ENCODE results near the gene CYYR1.

CYYR1 gene

DNA sequence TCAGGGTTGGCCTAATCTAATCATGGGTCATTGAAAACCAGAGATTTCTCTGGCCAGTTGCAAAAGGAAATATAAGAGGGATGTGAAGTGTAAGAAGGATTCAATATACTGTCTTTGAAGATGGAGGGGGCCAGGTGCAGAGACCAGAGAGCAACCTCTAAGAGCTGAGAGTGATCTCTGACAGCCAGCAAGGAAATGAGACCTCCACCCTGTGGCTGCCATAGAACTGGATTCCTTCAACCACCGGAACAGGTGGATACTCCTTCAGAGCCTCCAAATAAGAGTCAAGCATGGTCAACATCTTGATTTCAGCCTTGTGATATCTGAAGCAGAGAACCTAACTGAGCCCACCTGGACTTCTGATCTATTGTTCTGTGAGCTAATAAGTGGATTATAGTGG is 128.4 kb downstream of the CYYR1 start:
- TF ChIP-seq, protein P1, sequence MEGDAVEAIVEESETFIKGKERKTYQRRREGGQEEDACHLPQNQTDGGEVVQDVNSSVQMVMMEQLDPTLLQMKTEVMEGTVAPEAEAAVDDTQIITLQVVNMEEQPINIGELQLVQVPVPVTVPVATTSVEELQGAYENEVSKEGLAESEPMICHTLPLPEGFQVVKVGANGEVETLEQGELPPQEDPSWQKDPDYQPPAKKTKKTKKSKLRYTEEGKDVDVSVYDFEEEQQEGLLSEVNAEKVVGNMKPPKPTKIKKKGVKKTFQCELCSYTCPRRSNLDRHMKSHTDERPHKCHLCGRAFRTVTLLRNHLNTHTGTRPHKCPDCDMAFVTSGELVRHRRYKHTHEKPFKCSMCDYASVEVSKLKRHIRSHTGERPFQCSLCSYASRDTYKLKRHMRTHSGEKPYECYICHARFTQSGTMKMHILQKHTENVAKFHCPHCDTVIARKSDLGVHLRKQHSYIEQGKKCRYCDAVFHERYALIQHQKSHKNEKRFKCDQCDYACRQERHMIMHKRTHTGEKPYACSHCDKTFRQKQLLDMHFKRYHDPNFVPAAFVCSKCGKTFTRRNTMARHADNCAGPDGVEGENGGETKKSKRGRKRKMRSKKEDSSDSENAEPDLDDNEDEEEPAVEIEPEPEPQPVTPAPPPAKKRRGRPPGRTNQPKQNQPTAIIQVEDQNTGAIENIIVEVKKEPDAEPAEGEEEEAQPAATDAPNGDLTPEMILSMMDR (IDR thresholded peaks at IDR 0.05; ENCODE audit: borderline replicate concordance, insufficient read depth, low read depth, low read length), result no peak

GRCh38 chr21:26443867-26444266 is 129.2 kb downstream of the CYYR1 start:
- H3K4me3 ChIP-seq (ENCODE audit: low read depth, low read length), result no peak overlapping the region
- TF ChIP-seq, protein P1 (IDR thresholded peaks at IDR 0.05; ENCODE audit: borderline replicate concordance, insufficient read depth, low read depth, low read length), result no peak

More for the DNA sequence above, 128.4 kb downstream of the CYYR1 start:
- H3K4me3 ChIP-seq (ENCODE audit: low read depth, low read length), result no peak overlapping the region

DNA sequence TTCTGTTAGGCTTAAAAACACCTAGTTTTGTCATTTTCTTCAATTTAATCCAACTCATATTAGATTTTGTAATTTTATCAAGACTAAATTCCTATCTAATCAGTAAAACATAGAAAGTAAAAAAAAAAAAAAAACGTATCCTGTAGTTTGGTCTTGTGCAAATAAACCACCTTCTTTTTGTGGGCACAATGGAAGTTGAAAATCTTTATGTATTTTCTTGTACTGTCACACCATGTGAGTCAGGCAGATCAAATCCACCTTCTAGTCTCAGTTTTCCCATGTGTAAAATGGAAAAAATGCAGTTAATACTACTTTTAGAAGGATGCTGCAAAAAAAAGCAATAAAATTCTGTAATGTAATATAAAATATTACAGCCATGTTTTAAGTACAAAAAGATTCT is 129.8 kb downstream of the CYYR1 start:
- TF ChIP-seq, protein P1 (IDR thresholded peaks at IDR 0.05; ENCODE audit: borderline replicate concordance, insufficient read depth, low read depth, low read length), result no peak

GRCh38 chr21:26441149-26441548 is 131.9 kb downstream of the CYYR1 start:
- TF ChIP-seq, protein P1 (IDR thresholded peaks at IDR 0.05; ENCODE audit: borderline replicate concordance, insufficient read depth, low read depth, low read length), result no peak
- H3K4me3 ChIP-seq (ENCODE audit: low read depth, low read length), result no peak overlapping the region

More for the DNA sequence above, 129.8 kb downstream of the CYYR1 start:
- H3K4me3 ChIP-seq (ENCODE audit: low read depth, low read length), result no peak overlapping the region

DNA sequence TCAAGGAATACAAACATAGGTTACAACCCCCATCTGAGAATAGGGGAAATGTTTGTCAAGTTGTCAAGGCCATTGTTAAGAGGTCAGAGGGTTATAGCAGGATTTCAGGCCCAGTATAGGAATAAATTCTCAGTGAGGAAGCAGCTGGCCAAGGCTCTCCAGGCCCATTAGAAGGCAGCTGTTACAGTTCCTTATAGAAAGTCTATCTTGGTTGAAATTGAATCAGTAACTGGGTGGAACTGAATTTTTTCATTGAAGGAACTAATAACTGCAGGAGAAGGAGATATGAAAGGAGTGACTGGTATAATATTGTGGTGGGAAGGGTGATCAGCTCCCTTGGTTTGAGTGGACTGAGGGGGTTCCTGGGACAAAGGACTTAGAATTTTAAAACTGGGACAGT is 134.1 kb downstream of the CYYR1 start:
- H3K4me3 ChIP-seq (ENCODE audit: low read depth, low read length), result no peak overlapping the region
- TF ChIP-seq, protein P1 (IDR thresholded peaks at IDR 0.05; ENCODE audit: borderline replicate concordance, insufficient read depth, low read depth, low read length), result no peak

DNA sequence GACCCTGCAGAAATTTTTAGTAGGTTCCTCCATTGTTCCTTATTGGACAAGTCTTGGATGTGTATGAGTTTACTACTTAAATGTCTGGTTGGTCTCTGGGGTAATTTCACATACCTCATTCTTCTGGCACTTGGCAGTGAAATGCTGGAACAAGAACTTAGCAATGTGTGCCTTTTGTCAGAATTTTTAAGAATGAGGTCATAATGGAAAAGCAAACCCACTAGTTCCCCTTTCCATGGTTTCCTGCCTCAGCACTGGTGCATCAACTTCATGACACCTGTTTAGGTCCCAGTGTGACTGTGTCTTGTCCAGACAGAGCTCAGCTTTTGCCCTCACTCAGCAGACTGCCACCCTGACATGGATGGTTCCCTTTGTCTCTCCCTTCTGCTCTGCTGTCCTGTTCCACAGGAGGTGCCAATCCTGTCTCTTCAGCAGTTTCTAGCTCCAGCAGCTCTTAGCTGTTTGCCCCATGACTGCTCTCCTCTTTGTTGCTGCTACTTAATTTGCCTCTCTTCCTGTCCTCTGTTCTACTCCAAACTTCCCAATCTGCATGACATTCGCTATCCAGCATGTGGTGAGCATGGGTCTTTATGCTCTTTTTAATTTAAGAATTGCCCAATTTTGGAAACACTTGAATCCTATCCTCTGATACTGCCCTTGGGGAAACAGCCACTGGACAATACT is 135.6 kb downstream of the CYYR1 start:
- H3K4me3 ChIP-seq (ENCODE audit: low read depth, low read length), result no peak overlapping the region
- TF ChIP-seq, protein P1 (IDR thresholded peaks at IDR 0.05; ENCODE audit: borderline replicate concordance, insufficient read depth, low read depth, low read length), result no peak

DNA sequence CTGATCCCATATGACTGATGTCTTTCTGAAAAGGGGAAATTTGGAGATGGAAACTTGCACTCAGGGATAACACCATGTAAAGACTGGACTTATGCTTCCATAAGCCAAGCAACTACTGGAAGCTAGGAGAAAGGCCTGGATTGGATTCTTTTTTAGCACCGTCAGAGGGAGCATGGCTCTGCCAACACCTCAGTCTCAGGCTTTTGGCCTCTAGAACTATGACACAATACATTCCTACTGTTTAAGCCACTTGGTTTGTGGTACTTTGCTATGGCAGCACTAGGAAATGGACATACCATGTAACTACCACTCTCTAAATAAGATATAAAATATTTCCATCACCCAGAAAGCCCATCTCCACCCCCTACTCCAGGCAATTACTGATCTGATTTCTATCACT is 139.7 kb downstream of the CYYR1 start:
- TF ChIP-seq, protein P1 (IDR thresholded peaks at IDR 0.05; ENCODE audit: borderline replicate concordance, insufficient read depth, low read depth, low read length), result no peak
- H3K4me3 ChIP-seq (ENCODE audit: low read depth, low read length), result no peak overlapping the region

Measured in GM12875 (cell line).